Stimulated activated naive CD8-positive, alpha-beta T cell treated with anti-CD3 and anti-CD28 coated beads, Interleukin-15, Interleukin-2, amounts not matched to agents 100 ng/mL and 50 ng/mL, for 24 hours (primary cell): ENCODE measurements around the gene FBXO4.

Source experiments
- H3K27ac Mint-ChIP-seq: one replicate; pipeline ENCODE4 v1.8.0; 2021; ENCODE audit warnings: mild to moderate bottlenecking, mixed read lengths
- H3K27me3 Mint-ChIP-seq: one replicate; pipeline ENCODE4 v1.8.0; 2021; ENCODE audit warnings: mixed read lengths
- H3K36me3 Mint-ChIP-seq: one replicate; pipeline ENCODE4 v1.8.0; 2021; ENCODE audit warnings: low read depth, mixed read lengths
- H3K4me1 Mint-ChIP-seq: one replicate; pipeline ENCODE4 v1.8.0; 2021; ENCODE audit warnings: low read depth, mixed read lengths
- H3K4me3 Mint-ChIP-seq: one replicate; pipeline ENCODE4 v1.8.0; 2021; ENCODE audit warnings: mild to moderate bottlenecking, mixed read lengths
- H3K9me3 Mint-ChIP-seq: one replicate; pipeline ENCODE4 v1.8.0; 2021; ENCODE audit warnings: mixed read lengths

Gene FBXO4

GRCh38 chr5:41924872-41925554 is at the start of gene FBXO4:
Gene FBXO4 (plus strand): TSS chr5:41925281. CDS start chr5:41925310, 29 bp downstream.
- Mint-ChIP-seq H3K27me3 (no peaks in the 10 kb centered on the region), H3K9me3 (no peaks in the 10 kb centered on the region), H3K27ac (peak within 1 kb of the TSS; percentile 88), H3K36me3 (peaks cover 26% of the 10 kb centered on the region), H3K4me1 (peaks cover 27% of the 10 kb centered on the region), H3K4me3 (peak within 1 kb of the TSS; percentile 80)

GRCh38 chr5:41876678-41877077 is 48.4 kb upstream of the FBXO4 start:
- Mint-ChIP-seq H3K27me3 (peaks cover 11% of the 10 kb centered on the region), H3K4me1 (peaks cover 16% of the 10 kb centered on the region), H3K4me3 (no peak overlapping the region), H3K36me3 (no peaks in the 10 kb centered on the region), H3K9me3 (no peaks in the 10 kb centered on the region), H3K27ac (no peak overlapping the region)

GRCh38 chr5:41877408-41877807 is 47.7 kb upstream of the FBXO4 start:
- H3K4me1 Mint-ChIP-seq = peaks cover 12% of the 10 kb centered on the region
- no peak overlapping the region for H3K4me3 Mint-ChIP-seq
- no peaks in the 10 kb centered on the region for H3K36me3 Mint-ChIP-seq
- no peak overlapping the region for H3K27ac Mint-ChIP-seq
- peaks cover 11% of the 10 kb centered on the region for H3K27me3 Mint-ChIP-seq
- H3K9me3 Mint-ChIP-seq = no peaks in the 10 kb centered on the region

GRCh38 chr5:41878173-41878572 is 46.9 kb upstream of the FBXO4 start:
- peaks cover 17% of the 10 kb centered on the region for H3K27me3 Mint-ChIP-seq
- H3K4me3 Mint-ChIP-seq = no peak overlapping the region
- H3K4me1 Mint-ChIP-seq = peaks cover 12% of the 10 kb centered on the region
- no peaks in the 10 kb centered on the region for H3K36me3 Mint-ChIP-seq
- H3K27ac Mint-ChIP-seq = no peak overlapping the region
- no peaks in the 10 kb centered on the region for H3K9me3 Mint-ChIP-seq

GRCh38 chr5:41878643-41879478 is 46.2 kb upstream of the FBXO4 start:
- Mint-ChIP-seq H3K27me3 (peaks cover 20% of the 10 kb centered on the region), H3K27ac (no peak overlapping the region)

GRCh38 chr5:41882765-41883164 is 42.3 kb upstream of the FBXO4 start:
- Mint-ChIP-seq H3K4me1 (no peaks in the 10 kb centered on the region), H3K9me3 (no peaks in the 10 kb centered on the region), H3K36me3 (no peaks in the 10 kb centered on the region), H3K27me3 (peaks cover 35% of the 10 kb centered on the region), H3K4me3 (no peak overlapping the region), H3K27ac (no peak overlapping the region)

More at GRCh38 chr5:41878643-41879478, 46.2 kb upstream of the FBXO4 start:
- Mint-ChIP-seq H3K4me1 (peaks cover 12% of the 10 kb centered on the region), H3K9me3 (no peaks in the 10 kb centered on the region), H3K36me3 (no peaks in the 10 kb centered on the region), H3K4me3 (no peak overlapping the region)

GRCh38 chr5:41883243-41883642 is 41.8 kb upstream of the FBXO4 start:
- H3K9me3 Mint-ChIP-seq = no peaks in the 10 kb centered on the region
- peaks cover 39% of the 10 kb centered on the region for H3K27me3 Mint-ChIP-seq
- no peak overlapping the region for H3K27ac Mint-ChIP-seq
- H3K4me1 Mint-ChIP-seq = no peaks in the 10 kb centered on the region
- H3K36me3 Mint-ChIP-seq = no peaks in the 10 kb centered on the region
- no peak overlapping the region for H3K4me3 Mint-ChIP-seq

GRCh38 chr5:41883936-41884335 is 41.1 kb upstream of the FBXO4 start:
- H3K4me3 Mint-ChIP-seq = no peak overlapping the region
- no peaks in the 10 kb centered on the region for H3K4me1 Mint-ChIP-seq
- H3K27ac Mint-ChIP-seq = no peak overlapping the region
- no peaks in the 10 kb centered on the region for H3K9me3 Mint-ChIP-seq
- peaks cover 44% of the 10 kb centered on the region for H3K27me3 Mint-ChIP-seq
- no peaks in the 10 kb centered on the region for H3K36me3 Mint-ChIP-seq

- Mint-ChIP-seq H3K27me3 (peaks cover 40% of the 10 kb centered on the region), H3K4me1 (no peaks in the 10 kb centered on the region), H3K9me3 (no peaks in the 10 kb centered on the region), H3K36me3 (no peaks in the 10 kb centered on the region), H3K27ac (no peak overlapping the region), H3K4me3 (no peak overlapping the region)
Measured at GRCh38 chr5:41885286-41885685, 39.8 kb upstream of the FBXO4 start.

- Mint-ChIP-seq H3K27ac (no peak overlapping the region), H3K4me1 (peaks cover 10% of the 10 kb centered on the region), H3K4me3 (no peak overlapping the region), H3K9me3 (no peaks in the 10 kb centered on the region), H3K27me3 (peaks cover 50% of the 10 kb centered on the region), H3K36me3 (no peaks in the 10 kb centered on the region)
Measured at GRCh38 chr5:41891066-41891707, 33.9 kb upstream of the FBXO4 start.

- H3K9me3 Mint-ChIP-seq = no peaks in the 10 kb centered on the region
- peaks cover 10% of the 10 kb centered on the region for H3K4me1 Mint-ChIP-seq
- no peaks in the 10 kb centered on the region for H3K36me3 Mint-ChIP-seq
- peaks cover 57% of the 10 kb centered on the region for H3K27me3 Mint-ChIP-seq
- H3K27ac Mint-ChIP-seq = no peak overlapping the region
- no peak overlapping the region for H3K4me3 Mint-ChIP-seq
Measured at GRCh38 chr5:41892031-41892430, 33.0 kb upstream of the FBXO4 start.

GRCh38 chr5:41893074-41893851 is 31.8 kb upstream of the FBXO4 start:
- peaks cover 50% of the 10 kb centered on the region for H3K27me3 Mint-ChIP-seq

GRCh38 chr5:41896230-41896629 is 28.9 kb upstream of the FBXO4 start:
- H3K9me3 Mint-ChIP-seq = no peaks in the 10 kb centered on the region
- H3K4me3 Mint-ChIP-seq = no peak overlapping the region
- H3K36me3 Mint-ChIP-seq = no peaks in the 10 kb centered on the region
- H3K27me3 Mint-ChIP-seq = peaks cover 45% of the 10 kb centered on the region
- peaks cover 7% of the 10 kb centered on the region for H3K4me1 Mint-ChIP-seq
- no peak overlapping the region for H3K27ac Mint-ChIP-seq

More at GRCh38 chr5:41893074-41893851, 31.8 kb upstream of the FBXO4 start:
- no peak overlapping the region for H3K4me3 Mint-ChIP-seq
- peaks cover 10% of the 10 kb centered on the region for H3K4me1 Mint-ChIP-seq
- H3K9me3 Mint-ChIP-seq = no peaks in the 10 kb centered on the region
- no peak overlapping the region for H3K27ac Mint-ChIP-seq
- H3K36me3 Mint-ChIP-seq = no peaks in the 10 kb centered on the region

- H3K27me3 Mint-ChIP-seq = peaks cover 15% of the 10 kb centered on the region
Measured at GRCh38 chr5:41903382-41903891, 21.6 kb upstream of the FBXO4 start.

More at GRCh38 chr5:41903382-41903891, 21.6 kb upstream of the FBXO4 start:
- peaks cover 24% of the 10 kb centered on the region for H3K36me3 Mint-ChIP-seq
- H3K27ac Mint-ChIP-seq = peak overlapping the region; percentile 94
- no peaks in the 10 kb centered on the region for H3K9me3 Mint-ChIP-seq
- peaks cover 52% of the 10 kb centered on the region for H3K4me1 Mint-ChIP-seq
- peak overlapping the region; percentile 90 for H3K4me3 Mint-ChIP-seq
